ENCODE results near the gene CTNNA1. TPM values are rescaled to one million over a fixed set of nuclear protein-coding genes. Genes with fewer than 3 reads are reported as not detected.

Gene CTNNA1
- polyA plus RNA-seq, 1 experiment: 140 TPM

DNA sequence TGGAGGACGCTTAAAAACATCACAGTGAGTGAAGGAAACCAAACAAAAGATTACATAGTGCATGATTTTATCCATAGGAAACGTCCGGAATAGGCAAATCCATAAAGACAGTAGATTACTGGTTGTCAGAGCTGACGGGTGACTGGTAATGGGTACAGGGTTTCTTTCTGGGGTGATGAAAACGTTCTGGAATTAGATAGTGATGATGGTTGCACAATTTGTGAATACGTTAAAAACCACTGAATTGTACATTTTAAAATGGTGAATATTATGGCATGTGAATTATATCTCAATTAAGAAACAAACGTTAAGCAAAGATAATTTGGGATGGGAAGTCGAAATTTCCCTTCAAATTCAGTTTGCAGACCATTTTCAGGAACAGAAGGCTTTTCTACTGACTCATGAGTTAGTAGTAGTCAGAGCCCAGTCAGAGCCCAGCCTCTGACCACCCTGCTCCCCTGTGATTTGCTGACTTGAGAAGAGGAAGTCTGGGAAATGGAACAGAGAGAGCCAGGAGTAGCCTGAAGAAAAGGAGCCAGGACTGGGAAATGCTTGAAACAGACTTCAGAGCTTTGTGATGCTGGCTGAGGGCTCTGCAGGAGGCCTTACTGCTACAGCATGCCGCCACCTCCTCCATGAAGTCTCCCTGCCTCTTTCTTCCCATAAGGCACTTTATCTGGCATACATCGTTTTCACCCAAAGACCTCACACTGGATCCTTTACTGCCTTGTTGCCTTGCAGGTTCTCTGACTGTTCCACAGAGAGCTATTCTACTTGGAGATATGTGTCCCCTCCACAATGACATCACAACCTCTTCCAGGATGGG, 46.4 kb upstream of the CTNNA1 start:
- Histone ChIP-seq H3K9me3 (ENCODE audit: control insufficient read depth, insufficient read depth, low read length) (no peaks in the 10 kb centered on the region), H3K27me3 (ENCODE audit: control insufficient read depth, insufficient read depth, low read length) (peaks cover 5% of the 10 kb centered on the region), H3K4me3 (ENCODE audit: low read depth, low read length) (no peak overlapping the region), H3K27ac (ENCODE audit: low read depth, low read length) (peak overlapping the region; percentile 42)
- CTCF ChIA-PET: no interaction called here
- peak; percentile 54 for DNase-seq (ENCODE audit: low read depth, low spot score)
- no peak for TF ChIP-seq CTCF (IDR thresholded peaks at IDR 0.05; ENCODE audit: low read depth, low read length)
- POLR2A ChIA-PET: no interaction called here

DNA sequence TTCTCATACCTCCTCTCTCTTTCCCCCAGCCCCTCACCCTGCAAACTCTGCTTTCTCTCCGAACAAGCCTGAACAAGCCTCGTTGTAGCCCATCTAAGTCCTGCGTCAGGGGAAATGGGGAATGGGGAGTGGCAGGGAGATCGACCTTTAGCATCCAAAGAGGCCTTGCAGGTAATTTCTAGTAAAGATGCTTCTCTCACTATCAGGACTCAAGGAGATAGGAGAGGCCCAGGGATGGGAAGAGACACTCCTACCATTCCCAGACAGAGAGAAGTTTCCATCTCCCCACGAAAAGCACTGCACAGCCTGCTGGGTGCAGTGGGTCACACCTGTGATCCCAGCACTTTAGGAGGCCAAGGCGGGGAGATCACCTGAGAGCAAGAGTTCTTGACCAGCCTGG, 44.4 kb upstream of the CTNNA1 start:
- no peaks in the 10 kb centered on the region for H3K27me3 ChIP-seq (ENCODE audit: control insufficient read depth, insufficient read depth, low read length)
- CTCF ChIA-PET: no interaction called here
- H3K4me3 ChIP-seq (ENCODE audit: low read depth, low read length): no peak overlapping the region
- no peak for TF ChIP-seq CTCF (IDR thresholded peaks at IDR 0.05; ENCODE audit: low read depth, low read length)
- H3K27ac ChIP-seq (ENCODE audit: low read depth, low read length): no peak overlapping the region
- DNase-seq (ENCODE audit: low read depth, low spot score): no peak
- POLR2A ChIA-PET: no interaction called here
- H3K9me3 ChIP-seq (ENCODE audit: control insufficient read depth, insufficient read depth, low read length): no peaks in the 10 kb centered on the region

DNA sequence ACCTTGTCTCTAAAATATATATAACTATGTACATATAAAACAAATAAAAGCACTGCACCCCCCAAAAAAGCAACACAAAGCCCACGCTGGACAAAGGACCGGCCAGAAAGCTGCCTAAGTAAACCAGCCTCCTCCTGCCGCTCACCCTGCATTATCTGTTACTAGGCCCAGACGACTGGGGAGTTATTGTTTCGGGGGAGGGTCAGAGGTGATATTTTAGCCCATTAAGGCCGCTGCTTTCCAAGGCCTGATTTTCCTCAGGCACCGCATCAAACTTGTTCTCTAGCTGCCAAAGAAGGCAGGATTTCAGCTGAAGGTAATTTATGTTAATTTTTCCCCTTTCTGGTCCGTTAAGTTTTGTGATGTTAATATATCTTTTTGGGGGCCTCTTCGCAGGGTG, 44.0 kb upstream of the CTNNA1 start:
- no peaks in the 10 kb centered on the region for H3K27me3 ChIP-seq (ENCODE audit: control insufficient read depth, insufficient read depth, low read length)
- ChIA-PET CTCF (no interaction called here), POLR2A (no interaction called here)
- TF ChIP-seq CTCF (IDR thresholded peaks at IDR 0.05; ENCODE audit: low read depth, low read length): no peak
- no peaks in the 10 kb centered on the region for H3K9me3 ChIP-seq (ENCODE audit: control insufficient read depth, insufficient read depth, low read length)
- H3K4me3 ChIP-seq (ENCODE audit: low read depth, low read length): no peak overlapping the region
- DNase-seq (ENCODE audit: low read depth, low spot score): no peak
- no peak overlapping the region for H3K27ac ChIP-seq (ENCODE audit: low read depth, low read length)

DNA sequence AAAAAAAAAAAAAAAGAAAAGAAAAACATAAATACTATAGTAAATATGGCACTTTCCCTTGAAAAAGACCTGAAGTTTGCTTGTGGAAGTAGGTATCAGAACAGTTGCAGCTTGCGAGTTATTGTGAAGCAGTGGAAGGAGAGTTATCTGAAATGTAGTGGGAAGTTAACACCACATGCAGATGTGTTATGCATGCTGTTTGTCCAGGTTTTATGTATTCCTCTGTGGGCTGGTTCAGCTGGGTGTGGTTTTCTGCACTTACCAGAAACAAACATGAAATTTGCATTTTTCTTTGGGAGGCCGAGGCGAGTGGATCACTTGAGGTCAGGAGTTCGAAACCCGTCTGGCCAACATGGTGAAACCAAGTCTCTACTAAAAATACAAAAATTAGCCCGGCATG, 42.1 kb upstream of the CTNNA1 start:
- POLR2A ChIA-PET: interaction anchor here (0.6 kb wide), 1 partner anchor 179 kb away, joined by 3 read pairs; no protein-coding TSS in a partner anchor
- TF ChIP-seq CTCF (IDR thresholded peaks at IDR 0.05; ENCODE audit: low read depth, low read length): no peak
- Histone ChIP-seq H3K4me3 (ENCODE audit: low read depth, low read length) (no peak overlapping the region), H3K27me3 (ENCODE audit: control insufficient read depth, insufficient read depth, low read length) (no peaks in the 10 kb centered on the region), H3K9me3 (ENCODE audit: control insufficient read depth, insufficient read depth, low read length) (no peaks in the 10 kb centered on the region), H3K27ac (ENCODE audit: low read depth, low read length) (no peak overlapping the region)
- CTCF ChIA-PET: interaction anchor here (0.6 to 1.1 kb wide), 2 partner anchors 116 to 1043 kb away, joined by 3 to 4 read pairs; no protein-coding TSS in a partner anchor
- DNase-seq (ENCODE audit: low read depth, low spot score): no peak

DNA sequence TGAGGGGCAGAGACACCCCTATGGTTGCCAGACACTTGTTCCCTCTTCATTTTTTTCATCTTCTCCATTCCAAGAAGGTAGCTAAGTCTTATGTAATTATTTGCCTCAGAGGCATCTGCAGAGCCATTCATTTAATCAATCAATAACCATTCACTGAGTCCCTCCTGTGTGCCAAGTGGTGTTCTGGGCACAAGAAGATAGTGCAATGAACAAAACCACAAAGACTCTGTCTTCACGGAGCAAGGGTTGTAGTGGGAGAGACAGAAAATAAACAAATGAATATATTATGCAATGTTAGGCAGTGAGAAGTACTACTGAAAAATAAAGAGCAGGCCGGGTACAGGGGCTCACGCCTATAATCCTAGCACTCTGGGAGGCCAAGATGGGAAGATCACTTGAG, 41.4 kb upstream of the CTNNA1 start:
- ChIA-PET POLR2A (no interaction called here), CTCF (interaction anchor here (1.1 kb wide), 1 partner anchor 117 kb away, joined by 4 read pairs; no protein-coding TSS in a partner anchor)
- TF ChIP-seq CTCF (IDR thresholded peaks at IDR 0.05; ENCODE audit: low read depth, low read length): no peak
- Histone ChIP-seq H3K4me3 (ENCODE audit: low read depth, low read length) (no peak overlapping the region), H3K27me3 (ENCODE audit: control insufficient read depth, insufficient read depth, low read length) (no peaks in the 10 kb centered on the region), H3K27ac (ENCODE audit: low read depth, low read length) (no peak overlapping the region), H3K9me3 (ENCODE audit: control insufficient read depth, insufficient read depth, low read length) (no peaks in the 10 kb centered on the region)
- DNase-seq (ENCODE audit: low read depth, low spot score): no peak
